Measurements from ENCODE around the gene FCSK.

Gene FCSK

DNA sequence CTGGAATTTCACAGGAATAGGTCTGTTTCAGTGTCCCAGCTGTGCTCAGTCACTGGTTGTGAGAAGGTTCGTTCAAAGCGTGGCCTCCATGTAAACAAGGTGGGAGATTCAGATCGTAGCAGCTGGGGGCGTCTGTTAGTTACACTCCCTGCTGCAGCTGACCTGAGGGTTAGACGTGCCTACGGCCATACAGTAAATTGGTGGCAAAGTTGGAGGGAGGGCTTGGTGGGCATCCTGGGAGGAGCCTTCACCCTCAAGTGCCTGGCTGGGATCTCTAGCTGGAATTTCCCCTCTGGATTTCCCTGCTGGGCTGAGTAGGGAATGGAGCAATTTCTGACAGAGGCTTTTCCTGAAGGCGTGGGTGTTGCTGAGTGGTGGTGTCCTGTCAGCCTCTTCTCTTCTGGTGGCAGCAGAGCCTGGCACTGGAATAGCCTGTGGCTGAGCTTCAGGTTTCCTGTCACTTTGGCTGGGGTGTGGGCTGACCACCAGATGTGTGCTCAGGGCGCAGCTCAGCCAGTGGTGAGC lies 6.4 kb downstream of the FCSK start:
- Histone ChIP-seq H3K27ac (ENCODE audit: low read depth, low read length, severe bottlenecking) (peak overlapping the region; percentile 29), H3K36me3 (ENCODE audit: control insufficient read depth, insufficient read depth, low read length) (no peaks in the 10 kb centered on the region), H3K9me3 (ENCODE audit: control insufficient read depth, low read length) (no peaks in the 10 kb centered on the region), H3K4me3 (ENCODE audit: extremely low read depth, insufficient read depth, low read length, poor library complexity, severe bottlenecking) (no peak overlapping the region), H3K4me1 (ENCODE audit: control insufficient read depth, insufficient read depth, low read length, poor library complexity, severe bottlenecking) (peaks cover 4% of the 10 kb centered on the region)
- WGBS, 2 experiments (ENCODE audit: insufficient coverage in 2 of 2), result 56 to 71% methylated on average over 6 to 7 of the region's 8 CpGs

DNA sequence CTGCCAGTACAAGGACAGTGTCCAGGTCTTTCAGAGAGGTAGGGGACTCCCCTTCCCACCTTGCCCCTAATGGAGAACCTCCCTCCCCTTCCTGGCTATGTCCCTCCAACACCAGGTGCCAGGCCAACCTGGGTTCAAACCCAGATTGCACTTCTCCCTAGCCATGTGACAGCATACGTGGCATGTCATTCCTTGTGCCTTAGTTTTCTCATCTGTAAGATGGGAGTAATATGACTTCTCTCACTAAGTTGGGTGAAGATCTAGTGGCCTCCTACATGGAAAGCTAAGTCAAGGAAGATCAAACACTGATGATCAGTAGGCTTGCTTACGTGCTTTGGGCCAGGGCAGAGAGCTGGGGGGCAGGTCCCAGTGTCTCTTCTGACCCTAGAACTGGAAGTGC lies 8.8 kb downstream of the FCSK start:
- H3K36me3 ChIP-seq (ENCODE audit: control insufficient read depth, insufficient read depth, low read length), result no peaks in the 10 kb centered on the region
- 100% methylated on average over 1 of the region's 2 CpGs for WGBS, 2 experiments (ENCODE audit: insufficient coverage in 2 of 2)
- H3K9me3 ChIP-seq (ENCODE audit: control insufficient read depth, low read length), result no peaks in the 10 kb centered on the region
- H3K27ac ChIP-seq (ENCODE audit: low read depth, low read length, severe bottlenecking), result no peak overlapping the region
- H3K4me1 ChIP-seq (ENCODE audit: control insufficient read depth, insufficient read depth, low read length, poor library complexity, severe bottlenecking), result peaks cover 4% of the 10 kb centered on the region
- H3K4me3 ChIP-seq (ENCODE audit: extremely low read depth, insufficient read depth, low read length, poor library complexity, severe bottlenecking), result no peak overlapping the region

DNA sequence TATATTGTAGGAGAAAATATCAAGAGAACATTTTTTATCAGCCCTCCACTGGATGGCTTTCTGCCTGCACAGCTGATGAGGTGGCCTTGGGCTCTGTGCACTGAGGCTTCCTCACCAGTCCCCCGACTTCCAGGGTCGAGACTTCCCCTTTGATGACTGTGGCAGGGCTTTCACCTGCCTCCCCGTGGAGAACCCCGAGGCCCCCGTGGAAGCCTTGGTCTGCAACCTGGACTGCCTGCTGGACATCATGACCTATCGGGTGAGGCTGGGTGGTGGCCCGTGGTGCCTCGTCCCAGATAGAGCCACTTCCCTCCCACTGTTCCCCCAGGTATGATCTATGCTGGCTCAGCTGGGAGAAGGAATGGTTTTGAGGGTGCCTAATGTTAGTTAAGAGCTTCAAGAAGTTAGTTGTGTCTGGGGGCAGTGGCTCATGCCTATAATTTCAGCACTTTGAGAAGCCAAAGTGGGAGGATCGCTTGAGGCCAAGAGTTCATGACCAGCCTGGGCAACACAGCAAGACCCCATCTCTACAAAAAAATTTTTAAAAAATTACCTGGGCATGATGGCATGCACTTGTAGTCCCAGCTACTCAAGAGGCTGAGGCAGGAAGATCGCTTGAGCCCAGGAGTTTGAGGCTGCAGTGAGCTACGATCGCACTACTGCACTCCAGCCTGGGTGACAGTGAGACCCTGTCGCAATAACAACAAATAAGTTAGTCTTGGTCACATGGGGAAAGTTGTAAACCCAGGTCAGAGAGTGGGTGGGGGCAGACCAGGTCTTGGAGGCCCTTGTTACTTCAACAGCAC lies 11.8 kb downstream of the FCSK start:
- 91 to 93% methylated on average over 9 to 12 of the region's 13 CpGs for WGBS, 2 experiments (ENCODE audit: insufficient coverage in 2 of 2)
- Histone ChIP-seq H3K27ac (ENCODE audit: low read depth, low read length, severe bottlenecking) (no peak overlapping the region), H3K9me3 (ENCODE audit: control insufficient read depth, low read length) (no peaks in the 10 kb centered on the region), H3K4me1 (ENCODE audit: control insufficient read depth, insufficient read depth, low read length, poor library complexity, severe bottlenecking) (peaks cover under 1% of the 10 kb centered on the region), H3K4me3 (ENCODE audit: extremely low read depth, insufficient read depth, low read length, poor library complexity, severe bottlenecking) (no peak overlapping the region), H3K36me3 (ENCODE audit: control insufficient read depth, insufficient read depth, low read length) (no peaks in the 10 kb centered on the region)

DNA sequence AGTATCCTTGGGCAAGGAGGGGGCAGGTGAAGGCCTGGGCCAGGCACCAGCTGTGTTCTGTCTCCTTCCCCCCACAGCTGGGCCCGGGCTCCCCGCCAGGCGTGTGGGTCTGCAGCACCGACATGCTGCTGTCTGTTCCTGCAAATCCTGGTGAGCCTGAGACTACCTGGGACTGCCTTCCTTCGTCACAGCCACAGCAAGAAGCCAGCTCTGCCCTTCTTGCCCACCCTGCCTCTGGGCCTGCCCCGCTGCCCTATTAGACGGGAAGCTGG lies 12.3 kb downstream of the FCSK start:
- no peak overlapping the region for H3K27ac ChIP-seq (ENCODE audit: low read depth, low read length, severe bottlenecking)
- no peaks in the 10 kb centered on the region for H3K36me3 ChIP-seq (ENCODE audit: control insufficient read depth, insufficient read depth, low read length)
- 88 to 94% methylated on average over 5 to 7 of the region's 7 CpGs for WGBS, 2 experiments (ENCODE audit: insufficient coverage in 2 of 2)
- H3K9me3 ChIP-seq (ENCODE audit: control insufficient read depth, low read length), result no peaks in the 10 kb centered on the region
- no peaks in the 10 kb centered on the region for H3K4me1 ChIP-seq (ENCODE audit: control insufficient read depth, insufficient read depth, low read length, poor library complexity, severe bottlenecking)
- no peak overlapping the region for H3K4me3 ChIP-seq (ENCODE audit: extremely low read depth, insufficient read depth, low read length, poor library complexity, severe bottlenecking)

DNA sequence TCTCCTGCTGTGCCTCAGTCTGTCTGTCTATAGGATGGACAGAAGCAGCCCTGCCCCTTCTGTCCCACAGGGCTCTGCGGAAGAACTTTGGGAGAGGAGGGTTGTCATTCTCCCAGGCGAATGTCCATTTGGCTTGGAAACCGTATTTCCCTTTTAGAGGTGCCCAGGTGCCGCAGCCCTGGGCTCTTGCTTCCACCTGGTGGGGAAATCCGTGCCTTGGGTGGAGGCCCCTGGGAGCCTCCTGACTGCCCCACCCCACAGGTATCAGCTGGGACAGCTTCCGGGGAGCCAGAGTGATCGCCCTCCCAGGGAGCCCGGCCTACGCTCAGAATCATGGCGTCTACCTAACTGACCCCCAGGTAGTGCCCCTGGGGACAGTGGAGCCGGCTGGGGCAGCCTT lies 12.7 kb downstream of the FCSK start:
- Histone ChIP-seq H3K9me3 (ENCODE audit: control insufficient read depth, low read length) (no peaks in the 10 kb centered on the region), H3K4me1 (ENCODE audit: control insufficient read depth, insufficient read depth, low read length, poor library complexity, severe bottlenecking) (no peaks in the 10 kb centered on the region), H3K27ac (ENCODE audit: low read depth, low read length, severe bottlenecking) (no peak overlapping the region), H3K36me3 (ENCODE audit: control insufficient read depth, insufficient read depth, low read length) (no peaks in the 10 kb centered on the region), H3K4me3 (ENCODE audit: extremely low read depth, insufficient read depth, low read length, poor library complexity, severe bottlenecking) (no peak overlapping the region)
- WGBS, 2 experiments (ENCODE audit: insufficient coverage in 2 of 2), result 89 to 91% methylated on average over 6 to 9 of the region's 11 CpGs

DNA sequence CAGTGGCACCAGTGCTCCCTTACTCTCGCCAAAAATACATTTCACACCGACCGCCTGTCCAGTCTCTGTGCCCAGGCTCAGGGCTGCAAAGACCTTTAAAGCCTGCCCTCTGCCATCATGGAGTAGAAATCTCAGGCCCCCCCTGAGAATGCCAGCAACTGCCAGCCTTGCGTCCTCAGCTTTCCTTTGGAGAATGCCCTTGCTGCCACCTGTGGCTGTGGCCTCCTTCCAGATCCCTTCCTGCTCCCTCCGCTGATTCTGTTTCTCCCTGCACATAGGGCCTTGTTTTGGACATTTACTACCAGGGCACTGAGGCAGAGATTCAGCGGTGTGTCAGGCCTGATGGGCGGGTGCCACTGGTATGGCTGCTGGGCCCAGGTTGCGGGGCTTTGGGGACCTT lies 13.2 kb downstream of the FCSK start:
- no peaks in the 10 kb centered on the region for H3K36me3 ChIP-seq (ENCODE audit: control insufficient read depth, insufficient read depth, low read length)
- H3K4me1 ChIP-seq (ENCODE audit: control insufficient read depth, insufficient read depth, low read length, poor library complexity, severe bottlenecking), result no peaks in the 10 kb centered on the region
- WGBS, 2 experiments (ENCODE audit: insufficient coverage in 2 of 2), result 87 to 98% methylated on average over 8 of the region's 8 CpGs
- no peak overlapping the region for H3K27ac ChIP-seq (ENCODE audit: low read depth, low read length, severe bottlenecking)
- no peak overlapping the region for H3K4me3 ChIP-seq (ENCODE audit: extremely low read depth, insufficient read depth, low read length, poor library complexity, severe bottlenecking)
- no peaks in the 10 kb centered on the region for H3K9me3 ChIP-seq (ENCODE audit: control insufficient read depth, low read length)

DNA sequence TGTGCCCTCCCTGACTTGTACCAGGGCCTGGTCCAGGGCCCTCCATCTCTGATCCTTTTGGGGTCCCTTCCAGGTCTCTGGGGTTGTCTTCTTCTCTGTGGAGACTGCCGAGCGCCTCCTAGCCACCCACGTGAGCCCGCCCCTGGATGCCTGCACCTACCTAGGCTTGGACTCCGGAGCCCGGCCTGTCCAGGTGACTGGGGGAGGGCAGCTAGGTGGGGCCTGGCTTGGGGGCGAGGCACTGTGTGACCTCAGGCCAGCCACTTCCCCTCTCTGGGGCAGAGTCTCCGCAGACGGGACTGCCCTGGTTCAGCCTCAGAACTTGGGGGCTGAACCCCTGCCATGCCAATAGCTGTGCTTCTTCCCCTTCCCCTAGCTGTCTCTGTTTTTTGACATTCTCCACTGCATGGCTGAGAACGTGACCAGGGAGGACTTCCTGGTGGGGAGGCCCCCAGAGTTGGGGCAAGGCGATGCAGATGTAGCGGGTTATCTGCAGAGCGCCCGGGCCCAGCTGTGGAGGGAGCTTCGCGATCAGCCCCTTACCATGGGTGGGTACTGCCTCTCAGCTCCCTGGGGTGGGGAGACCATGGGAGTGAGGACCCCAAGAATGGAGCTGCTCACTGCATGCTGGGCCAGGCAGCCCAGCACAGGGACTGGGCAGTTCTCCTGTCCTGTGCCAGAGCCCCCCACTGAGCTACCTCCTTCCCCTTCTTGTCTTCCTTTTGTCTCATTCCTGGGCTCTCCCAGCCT lies 14.6 kb downstream of the FCSK start:
- Histone ChIP-seq H3K27ac (ENCODE audit: low read depth, low read length, severe bottlenecking) (no peak overlapping the region), H3K36me3 (ENCODE audit: control insufficient read depth, insufficient read depth, low read length) (no peaks in the 10 kb centered on the region), H3K4me3 (ENCODE audit: extremely low read depth, insufficient read depth, low read length, poor library complexity, severe bottlenecking) (no peak overlapping the region), H3K4me1 (ENCODE audit: control insufficient read depth, insufficient read depth, low read length, poor library complexity, severe bottlenecking) (no peaks in the 10 kb centered on the region), H3K9me3 (ENCODE audit: control insufficient read depth, low read length) (no peaks in the 10 kb centered on the region)
- 84 to 97% methylated on average over 7 to 11 of the region's 16 CpGs for WGBS, 2 experiments (ENCODE audit: insufficient coverage in 2 of 2)

DNA sequence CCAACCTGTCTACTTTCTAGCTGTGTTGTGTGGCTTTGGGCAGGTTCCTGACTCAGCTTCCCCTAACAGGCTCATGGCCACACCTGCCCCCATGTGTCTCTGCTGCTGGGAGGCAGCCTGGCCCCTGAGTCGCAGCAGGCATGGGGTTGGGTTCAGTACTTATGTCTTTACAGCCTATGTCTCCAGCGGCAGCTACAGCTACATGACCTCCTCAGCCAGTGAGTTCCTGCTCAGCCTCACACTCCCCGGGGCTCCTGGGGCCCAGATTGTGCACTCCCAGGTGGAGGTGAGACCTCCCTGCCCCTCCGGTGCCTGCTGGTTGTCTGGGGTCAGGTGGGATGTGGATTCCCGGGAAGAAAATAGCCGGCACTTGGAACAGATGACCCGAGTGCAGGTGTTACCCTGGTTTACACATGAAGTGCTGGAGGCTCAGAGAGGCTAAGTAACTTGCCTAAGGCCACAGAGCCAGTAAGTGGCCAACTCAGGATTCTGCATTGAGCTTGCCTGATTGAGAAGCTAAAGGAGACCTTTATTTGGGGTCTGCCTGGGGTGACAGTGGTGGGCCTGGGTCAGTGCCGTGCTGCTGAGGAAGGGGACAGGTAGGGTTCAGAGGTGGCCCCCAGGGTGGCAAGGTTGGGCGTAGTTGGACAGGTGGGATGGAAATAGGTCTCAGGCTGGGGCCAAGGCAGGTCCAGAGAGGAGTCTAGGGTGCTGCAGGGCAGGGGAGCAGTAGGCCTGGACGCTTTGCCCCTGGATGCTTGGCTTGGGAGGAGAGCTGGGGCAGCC lies 15.9 kb downstream of the FCSK start:
- Histone ChIP-seq H3K36me3 (ENCODE audit: control insufficient read depth, insufficient read depth, low read length) (no peaks in the 10 kb centered on the region), H3K4me3 (ENCODE audit: extremely low read depth, insufficient read depth, low read length, poor library complexity, severe bottlenecking) (no peak overlapping the region), H3K4me1 (ENCODE audit: control insufficient read depth, insufficient read depth, low read length, poor library complexity, severe bottlenecking) (peaks cover 6% of the 10 kb centered on the region), H3K27ac (ENCODE audit: low read depth, low read length, severe bottlenecking) (no peak overlapping the region), H3K9me3 (ENCODE audit: control insufficient read depth, low read length) (no peaks in the 10 kb centered on the region)
- WGBS, 2 experiments (ENCODE audit: insufficient coverage in 2 of 2), result 92 to 94% methylated on average over 6 to 8 of the region's 10 CpGs

DNA sequence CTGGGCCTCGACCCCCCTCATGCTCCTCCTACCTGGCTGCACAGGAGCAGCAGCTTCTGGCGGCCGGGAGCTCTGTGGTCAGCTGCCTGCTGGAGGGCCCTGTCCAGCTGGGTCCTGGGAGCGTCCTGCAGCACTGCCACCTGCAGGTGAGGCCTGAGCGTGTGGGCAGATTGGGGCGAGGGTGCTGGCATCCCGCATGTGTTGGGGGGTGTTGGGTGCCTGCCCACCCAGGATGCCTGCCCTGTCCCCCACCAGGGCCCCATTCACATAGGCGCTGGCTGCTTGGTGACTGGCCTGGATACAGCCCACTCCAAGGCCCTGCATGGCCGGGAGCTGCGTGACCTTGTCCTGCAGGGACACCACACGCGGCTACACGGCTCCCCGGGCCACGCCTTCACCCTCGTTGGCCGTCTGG lies 16.5 kb downstream of the FCSK start:
- H3K4me3 ChIP-seq (ENCODE audit: extremely low read depth, insufficient read depth, low read length, poor library complexity, severe bottlenecking), result no peak overlapping the region
- H3K27ac ChIP-seq (ENCODE audit: low read depth, low read length, severe bottlenecking), result no peak overlapping the region
- WGBS, 2 experiments (ENCODE audit: insufficient coverage in 2 of 2), result 84 to 86% methylated on average over 4 to 12 of the region's 17 CpGs
- H3K4me1 ChIP-seq (ENCODE audit: control insufficient read depth, insufficient read depth, low read length, poor library complexity, severe bottlenecking), result peaks cover 10% of the 10 kb centered on the region
- H3K36me3 ChIP-seq (ENCODE audit: control insufficient read depth, insufficient read depth, low read length), result no peaks in the 10 kb centered on the region
- H3K9me3 ChIP-seq (ENCODE audit: control insufficient read depth, low read length), result no peaks in the 10 kb centered on the region

DNA sequence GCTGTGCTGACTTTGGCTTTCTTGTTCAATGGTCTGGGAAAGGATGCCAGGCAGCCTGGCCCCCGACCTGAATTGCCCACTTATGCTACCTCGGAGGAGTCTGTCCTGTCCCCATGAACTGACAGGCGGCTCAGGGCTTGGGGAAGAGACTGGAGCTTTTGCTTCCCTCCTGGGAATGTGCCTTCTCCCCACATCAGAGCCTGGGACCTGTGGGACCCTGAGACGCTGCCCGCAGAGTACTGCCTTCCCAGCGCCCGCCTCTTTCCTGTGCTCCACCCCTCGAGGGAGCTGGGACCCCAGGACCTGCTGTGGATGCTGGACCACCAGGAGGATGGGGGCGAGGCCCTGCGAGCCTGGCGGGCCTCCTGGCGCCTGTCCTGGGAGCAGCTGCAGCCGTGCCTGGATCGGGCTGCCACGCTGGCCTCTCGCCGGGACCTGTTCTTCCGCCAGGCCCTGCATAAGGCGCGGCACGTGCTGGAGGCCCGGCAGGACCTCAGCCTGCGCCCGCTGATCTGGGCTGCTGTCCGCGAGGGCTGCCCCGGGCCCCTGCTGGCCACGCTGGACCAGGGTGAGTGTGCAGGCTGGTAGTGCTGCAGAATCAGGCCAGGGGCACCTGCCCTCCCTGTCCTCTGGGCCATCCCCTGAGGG lies 18.5 kb downstream of the FCSK start:
- Histone ChIP-seq H3K9me3 (ENCODE audit: control insufficient read depth, low read length) (no peaks in the 10 kb centered on the region), H3K4me3 (ENCODE audit: extremely low read depth, insufficient read depth, low read length, poor library complexity, severe bottlenecking) (no peak overlapping the region), H3K27ac (ENCODE audit: low read depth, low read length, severe bottlenecking) (no peak overlapping the region), H3K4me1 (ENCODE audit: control insufficient read depth, insufficient read depth, low read length, poor library complexity, severe bottlenecking) (peaks cover 18% of the 10 kb centered on the region), H3K36me3 (ENCODE audit: control insufficient read depth, insufficient read depth, low read length) (no peaks in the 10 kb centered on the region)
- 95 to 97% methylated on average over 27 to 28 of the region's 28 CpGs for WGBS, 2 experiments (ENCODE audit: insufficient coverage in 2 of 2)

All from mesodermal cell (in vitro differentiated cells).